HEK293T (cell line): ENCODE data around the gene SLC7A7.

Source experiments
- CTCF ChIA-PET: fragments of 350-600 bp; formaldehyde crosslinking; extraction: SDS; loops from one replicate; lab custom pipeline; 2021; ENCODE audit warnings: antibody characterized with exemption, inconsistent platforms; lab: Yijun Ruan, JAX
- POLR2A ChIA-PET: fragments of 350-600 bp; formaldehyde crosslinking; extraction: SDS; loops from one replicate; lab custom pipeline; 2020; ENCODE audit warnings: antibody characterized with exemption, inconsistent platforms; lab: Yijun Ruan, JAX
- DNase-seq: peaks from one replicate; pipeline ENCODE4 v3.0.0; 2012; ENCODE audit warnings: mixed read lengths; ENCODE audit errors: extremely low spot score
- ARNT ChIP-seq: fragments of 450-650 bp; IDR thresholded peaks from 2 replicates; pipeline ENCODE4 v1.6.1; 2017; ENCODE audit warnings: mild to moderate bottlenecking
- BHLHE40 ChIP-seq: fragments of 450-650 bp; IDR thresholded peaks from 2 replicates; pipeline ENCODE4 v1.6.1; 2016; ENCODE audit warnings: mild to moderate bottlenecking, moderate library complexity, borderline replicate concordance
- CTBP1 ChIP-seq: fragments of 450-650 bp; IDR thresholded peaks from 2 replicates; pipeline ENCODE4 v1.6.1; 2016; ENCODE audit warnings: borderline replicate concordance
- ELF4 ChIP-seq: fragments of 450-650 bp; IDR thresholded peaks from 2 replicates; pipeline ENCODE4 v1.6.1; 2017; ENCODE audit warnings: antibody characterized with exemption
- FOXA1 ChIP-seq: fragments of 450-650 bp; IDR thresholded peaks from 2 replicates; pipeline ENCODE4 v1.6.1; 2016; ENCODE audit warnings: mild to moderate bottlenecking
- FOXK2 ChIP-seq: fragments of 450-650 bp; IDR thresholded peaks from 2 replicates; pipeline ENCODE4 v1.6.1; 2016; ENCODE audit warnings: mild to moderate bottlenecking
- FOXM1 ChIP-seq: fragments of 450-650 bp; IDR thresholded peaks from 2 replicates; pipeline ENCODE4 v1.6.1; 2017; ENCODE audit warnings: mild to moderate bottlenecking, borderline replicate concordance
- HDGF ChIP-seq: fragments of 450-650 bp; IDR thresholded peaks from 2 replicates; pipeline ENCODE4 v1.6.1; 2017; ENCODE audit warnings: antibody characterized with exemption, borderline replicate concordance
- L3MBTL2 ChIP-seq: fragments of 450-650 bp; conservative IDR thresholded peaks from 2 replicates; pipeline ENCODE4 v1.6.1; 2016; ENCODE audit warnings: mild to moderate bottlenecking
- LEF1 ChIP-seq: fragments of 450-650 bp; IDR thresholded peaks from 2 replicates; pipeline ENCODE4 v1.6.1; 2017; ENCODE audit warnings: mild to moderate bottlenecking, borderline replicate concordance
- NFRKB ChIP-seq: fragments of 450-650 bp; IDR thresholded peaks from 2 replicates; pipeline ENCODE4 v1.6.1; 2016; ENCODE audit warnings: mild to moderate bottlenecking, moderate library complexity
- SP1 ChIP-seq: fragments of 450-650 bp; IDR thresholded peaks from 2 replicates; pipeline ENCODE4 v1.6.1; 2017
- SUZ12 ChIP-seq: fragments of 450-650 bp; IDR thresholded peaks from 2 replicates; pipeline ENCODE4 v1.6.1; 2016; ENCODE audit warnings: mild to moderate bottlenecking
- TARDBP ChIP-seq: fragments of 450-650 bp; IDR thresholded peaks from 2 replicates; pipeline ENCODE4 v1.6.1; 2016
- ZNF384 ChIP-seq: fragments of 450-650 bp; IDR thresholded peaks from 2 replicates; pipeline ENCODE4 v1.6.1; 2016
- TF ChIP-seq, protein P1 (sequence below): fragments of 450-650 bp; IDR thresholded peaks from 2 replicates; pipeline ENCODE4 v1.6.1; 2016

Gene SLC7A7

DNA sequence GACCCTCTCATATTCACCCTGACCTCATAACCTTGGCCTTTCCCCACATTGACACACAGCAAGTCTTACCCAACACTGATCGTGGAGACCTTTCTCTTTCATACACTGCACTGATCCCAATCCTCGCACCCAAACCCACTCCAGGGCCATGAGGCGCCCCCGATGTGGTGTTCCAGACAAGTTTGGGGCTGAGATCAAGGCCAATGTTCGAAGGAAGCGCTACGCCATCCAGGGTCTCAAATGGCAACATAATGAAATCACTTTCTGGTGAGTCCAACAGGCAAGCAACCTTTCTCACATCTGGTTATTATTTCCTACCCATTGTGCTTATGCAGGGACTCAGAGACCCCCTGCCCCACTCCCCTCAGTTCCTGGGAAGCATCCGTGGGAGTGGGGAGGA lies 26.5 kb upstream of the SLC7A7 start:
- ChIA-PET CTCF (interaction anchor here (1.4 kb wide), 1 partner anchor 19 kb away, joined by 3 read pairs; no protein-coding TSS in a partner anchor), POLR2A (no interaction called here)
- no peak for TF ChIP-seq ARNT
- TF ChIP-seq FOXA1, result no peak
- TF ChIP-seq, protein P1, sequence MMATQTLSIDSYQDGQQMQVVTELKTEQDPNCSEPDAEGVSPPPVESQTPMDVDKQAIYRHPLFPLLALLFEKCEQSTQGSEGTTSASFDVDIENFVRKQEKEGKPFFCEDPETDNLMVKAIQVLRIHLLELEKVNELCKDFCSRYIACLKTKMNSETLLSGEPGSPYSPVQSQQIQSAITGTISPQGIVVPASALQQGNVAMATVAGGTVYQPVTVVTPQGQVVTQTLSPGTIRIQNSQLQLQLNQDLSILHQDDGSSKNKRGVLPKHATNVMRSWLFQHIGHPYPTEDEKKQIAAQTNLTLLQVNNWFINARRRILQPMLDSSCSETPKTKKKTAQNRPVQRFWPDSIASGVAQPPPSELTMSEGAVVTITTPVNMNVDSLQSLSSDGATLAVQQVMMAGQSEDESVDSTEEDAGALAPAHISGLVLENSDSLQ, result no peak
- no peak for TF ChIP-seq L3MBTL2
- TF ChIP-seq NFRKB, result no peak
- no peak for TF ChIP-seq CTBP1
- no peak for TF ChIP-seq FOXM1
- TF ChIP-seq ZNF384, result no peak
- TF ChIP-seq SP1, result no peak
- TF ChIP-seq SUZ12, result no peak
- TF ChIP-seq TARDBP, result no peak
- no peak for TF ChIP-seq ELF4
- TF ChIP-seq FOXK2, result no peak
- no peak for TF ChIP-seq LEF1
- no peak for TF ChIP-seq BHLHE40
- TF ChIP-seq HDGF, result no peak
- no peak for DNase-seq

DNA sequence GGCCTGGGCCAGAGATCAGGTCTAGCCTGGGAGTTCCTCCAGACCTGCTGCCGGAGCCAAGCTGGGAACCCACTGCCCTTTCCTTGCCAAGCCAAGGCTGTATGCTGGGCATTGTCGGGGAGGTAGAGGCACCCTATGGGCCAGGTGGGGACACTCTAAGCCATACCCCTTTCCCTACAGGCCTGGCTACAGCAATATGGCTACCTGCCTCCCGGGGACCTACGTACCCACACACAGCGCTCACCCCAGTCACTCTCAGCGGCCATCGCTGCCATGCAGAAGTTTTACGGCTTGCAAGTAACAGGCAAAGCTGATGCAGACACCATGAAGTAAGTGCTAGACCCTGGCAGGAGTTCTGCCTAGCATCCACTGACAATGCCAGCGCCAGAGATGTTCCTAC lies 26.1 kb upstream of the SLC7A7 start:
- POLR2A ChIA-PET, result interaction anchor here (0.6 to 0.9 kb wide), 2 partner anchors 18 to 115 kb away, joined by 3 read pairs; partner anchors contain the start of gene HAUS4
- no peak for DNase-seq
- TF ChIP-seq ARNT (no peak), HDGF (no peak)
- CTCF ChIA-PET, result interaction anchor here (1.0 to 1.4 kb wide), 3 partner anchors 11 to 18 kb away, joined by 3 to 4 read pairs (median 3); no protein-coding TSS in a partner anchor

DNA sequence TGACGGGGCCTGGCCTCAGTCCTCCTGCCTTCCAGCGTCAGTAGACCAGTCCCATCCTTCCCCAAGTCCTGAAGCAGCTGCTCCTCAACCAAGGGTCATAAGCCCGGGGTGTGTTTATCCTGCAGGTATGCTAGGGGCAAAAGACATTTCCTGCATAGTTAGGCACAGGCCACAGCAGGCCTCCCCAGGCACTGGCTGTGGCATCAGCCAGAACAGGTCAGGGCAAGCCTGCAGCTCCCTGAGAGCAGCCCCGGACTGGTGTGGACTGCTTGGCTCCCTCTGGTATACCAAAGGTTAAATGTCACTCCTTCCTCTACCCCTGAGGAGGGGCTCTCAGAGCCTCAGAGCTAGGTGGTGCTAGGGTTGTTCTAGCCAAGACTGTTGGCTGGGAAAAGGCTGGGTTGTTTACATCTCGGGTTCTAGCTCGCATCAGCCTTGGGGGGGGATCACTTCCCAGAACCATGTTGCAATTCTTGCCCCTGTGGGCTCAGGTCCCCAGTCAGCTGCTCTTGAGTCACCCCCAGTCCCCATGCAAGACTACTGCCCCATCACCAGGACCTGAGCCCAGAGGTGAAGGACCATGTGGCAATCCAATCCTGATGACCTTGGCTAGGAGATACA lies 24.0 kb upstream of the SLC7A7 start:
- TF ChIP-seq FOXM1 (no peak), HDGF (no peak), TARDBP (no peak), LEF1 (no peak), BHLHE40 (no peak), SP1 (no peak), ZNF384 (no peak), FOXK2 (no peak), FOXA1 (no peak), L3MBTL2 (no peak), NFRKB (no peak), CTBP1 (no peak)
- TF ChIP-seq, protein P1, result no peak
- ChIA-PET CTCF (interaction anchor here (0.7 to 1.9 kb wide), 3 partner anchors 13 to 18 kb away, joined by 3 to 6 read pairs (median 3); no protein-coding TSS in a partner anchor), POLR2A (interaction anchor here (1.0 to 1.5 kb wide), 2 partner anchors 9 to 11 kb away, joined by 3 to 4 read pairs; no protein-coding TSS in a partner anchor)
- DNase-seq, result no peak

DNA sequence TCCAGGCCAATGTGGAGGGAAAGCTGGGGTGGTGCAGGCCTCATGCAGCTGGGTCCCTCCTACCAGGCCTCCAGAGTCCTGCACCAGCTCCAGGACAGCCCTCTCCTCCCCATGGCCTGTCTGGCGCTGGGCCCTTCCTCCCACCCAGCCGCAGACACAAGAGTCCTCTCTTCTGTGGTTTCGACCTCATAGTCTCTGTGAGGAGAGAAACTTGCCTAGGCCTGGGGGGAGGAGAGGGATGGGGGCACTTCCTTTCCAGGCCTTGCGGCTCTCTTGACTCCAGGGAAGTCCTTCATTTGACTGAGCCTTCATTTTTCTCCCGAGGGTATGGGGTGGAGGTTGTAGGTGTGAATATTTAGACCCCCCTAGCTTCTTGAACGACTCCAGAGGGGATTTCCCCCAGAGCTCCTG lies 23.4 kb upstream of the SLC7A7 start:
- CTCF ChIA-PET, result interaction anchor here (0.6 to 1.9 kb wide), 4 partner anchors 14 to 269 kb away, joined by 3 to 6 read pairs (median 3); no protein-coding TSS in a partner anchor
- DNase-seq, result no peak

DNA sequence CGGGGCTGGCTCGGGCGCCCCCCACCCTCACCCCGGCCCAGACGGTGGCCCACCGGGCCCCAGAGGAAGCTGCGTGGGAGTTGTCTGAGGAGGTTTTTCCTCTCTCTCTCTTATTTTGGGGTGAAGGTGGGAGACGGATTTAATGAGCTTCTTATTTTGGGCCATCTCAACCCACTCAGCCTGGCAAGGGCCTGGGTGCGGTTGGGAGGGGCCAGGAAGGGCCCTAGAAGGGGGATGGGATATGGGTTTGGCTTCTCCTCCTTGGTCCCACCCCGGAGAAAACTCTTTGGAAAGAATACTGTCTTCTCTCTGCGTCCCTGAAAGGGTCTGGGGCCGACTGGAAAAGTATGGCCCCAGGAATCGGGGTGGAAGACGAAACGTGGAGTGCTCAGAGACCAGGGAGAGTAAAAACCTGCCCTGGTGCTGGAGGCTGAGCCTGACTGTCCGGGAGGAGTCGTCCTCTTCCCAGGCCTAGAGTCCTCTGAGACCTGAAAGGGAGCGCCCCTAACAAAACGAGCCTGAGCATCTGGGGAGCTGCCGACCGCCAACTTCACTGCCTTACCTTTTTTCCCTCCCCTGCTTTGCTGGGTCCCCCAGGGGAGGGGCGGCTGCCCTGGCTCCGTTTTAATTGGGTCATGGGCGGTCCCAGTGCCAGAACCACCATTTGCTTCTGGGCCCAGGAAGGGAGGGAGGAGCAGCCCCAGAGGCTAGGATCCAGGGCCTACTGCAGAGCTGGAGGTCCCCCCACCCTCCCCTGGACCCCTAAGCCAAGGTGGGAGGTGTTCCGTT lies 22.7 kb upstream of the SLC7A7 start:
- TF ChIP-seq ARNT (no peak), HDGF (no peak), ZNF384 (no peak), L3MBTL2 (no peak), SP1 (no peak), LEF1 (no peak), CTBP1 (no peak), ELF4 (no peak), FOXM1 (no peak), NFRKB (no peak)
- TF ChIP-seq, protein P1, result no peak
- CTCF ChIA-PET, result interaction anchor here (0.7 to 1.9 kb wide), 4 partner anchors 15 to 16 kb away, joined by 3 to 6 read pairs (median 3); no protein-coding TSS in a partner anchor
- no peak for DNase-seq
- POLR2A ChIA-PET, result interaction anchor here (0.6 to 1.0 kb wide), 2 partner anchors 8 to 13 kb away, joined by 3 read pairs; no protein-coding TSS in a partner anchor

More for the DNA sequence above, 23.4 kb upstream of the SLC7A7 start:
- TF ChIP-seq ZNF384, result no peak
- no peak for TF ChIP-seq L3MBTL2
- no peak for TF ChIP-seq FOXM1
- TF ChIP-seq BHLHE40, result no peak
- no peak for TF ChIP-seq CTBP1
- TF ChIP-seq FOXA1, result no peak
- no peak for TF ChIP-seq ELF4
- no peak for TF ChIP-seq ARNT
- TF ChIP-seq TARDBP, result no peak
- TF ChIP-seq, protein P1, result no peak
- TF ChIP-seq HDGF, result no peak
- POLR2A ChIA-PET, result interaction anchor here (0.6 to 1.5 kb wide), 3 partner anchors 8 to 13 kb away, joined by 3 to 4 read pairs (median 3); no protein-coding TSS in a partner anchor
